Left hindlimb (tissue), 1 donor: ENCODE measurements around the gene GRB10.
A peak's percentile ranks its signal among the peaks of the same experiment; 100 is the strongest.
"Not testable (repeated sequence)": the region's sequence is repeated elsewhere in the genome, so short reads cannot be mapped to it uniquely, and the experiment has no call there.

Experiments used
- DNase-seq: peaks from one replicate; pipeline ENCODE4 v3.0.0-alpha.2; 2018

GRB10 gene

GRCh38 chr7:50565977-50566376 lies 216.7 kb downstream of the GRB10 start:
- DNase-seq, result no peak

GRCh38 chr7:50565559-50565916 lies 217.2 kb downstream of the GRB10 start:
- no peak for DNase-seq

- DNase-seq, result no peak
These were observed 217.8 kb downstream of the GRB10 start, which contains the start of gene DDC for GRCh38 chr7:50564640-50565558. TSS of gene DDC (minus strand) at chr7:50565405. CDS start at chr7:50544085, 21,320 bp downstream.

GRCh38 chr7:50564171-50564570 lies 218.5 kb downstream of the GRB10 start:
- no peak for DNase-seq

GRCh38 chr7:50562136-50562535 lies 220.6 kb downstream of the GRB10 start:
- no peak for DNase-seq

- no peak for DNase-seq
These were observed 221.8 kb downstream of the GRB10 start for GRCh38 chr7:50560865-50561351.

GRCh38 chr7:50559881-50560280 lies 222.8 kb downstream of the GRB10 start:
- DNase-seq, result no peak

GRCh38 chr7:50558294-50559053 lies 224.2 kb downstream of the GRB10 start:
- DNase-seq, result no peak

- DNase-seq, result no peak
These were observed 225.6 kb downstream of the GRB10 start for GRCh38 chr7:50557099-50557498.

- no peak for DNase-seq
These were observed 226.3 kb downstream of the GRB10 start for GRCh38 chr7:50556247-50556991.

GRCh38 chr7:50555594-50556140 lies 227.0 kb downstream of the GRB10 start:
- DNase-seq, result no peak

GRCh38 chr7:50554431-50555322 lies 228.0 kb downstream of the GRB10 start:
- DNase-seq, result no peak

GRCh38 chr7:50553973-50554372 lies 228.7 kb downstream of the GRB10 start:
- no peak for DNase-seq

- DNase-seq, result peak; percentile 53
These were observed 229.8 kb downstream of the GRB10 start for GRCh38 chr7:50552921-50553320.

- no peak for DNase-seq
These were observed 230.6 kb downstream of the GRB10 start for GRCh38 chr7:50552139-50552538.

GRCh38 chr7:50545613-50546012 lies 237.1 kb downstream of the GRB10 start:
- DNase-seq, result not testable (repeated sequence)

GRCh38 chr7:50544992-50545391 lies 237.7 kb downstream of the GRB10 start:
- DNase-seq, result no peak

- no peak for DNase-seq
These were observed 238.8 kb downstream of the GRB10 start for GRCh38 chr7:50543776-50544442.

- no peak for DNase-seq
These were observed 240.6 kb downstream of the GRB10 start for GRCh38 chr7:50542132-50542531.

GRCh38 chr7:50540785-50541579 lies 241.7 kb downstream of the GRB10 start:
- DNase-seq, result no peak
